ENCODE measurements around the gene LDLRAD1.

DNA sequence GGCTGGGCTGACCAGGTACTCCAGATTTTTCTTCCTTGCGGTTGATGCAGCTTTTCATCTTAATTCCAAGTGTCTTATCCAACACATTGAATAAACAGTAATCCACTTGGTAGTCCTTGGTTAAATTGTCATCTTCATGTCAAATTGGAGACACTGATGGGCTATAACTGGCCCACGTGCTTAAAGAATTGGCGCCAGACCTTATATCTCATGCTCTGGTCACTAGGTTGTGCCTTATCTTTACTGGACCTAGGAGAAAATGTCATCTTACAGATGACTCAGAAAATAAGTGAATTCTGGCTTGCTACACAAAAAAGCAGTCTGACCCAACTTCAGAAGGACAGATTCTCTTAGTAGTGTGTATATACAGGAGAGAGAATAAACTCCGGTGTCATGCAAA is 55.6 kb downstream of the LDLRAD1 start:
- TF ChIP-seq, protein P1, sequence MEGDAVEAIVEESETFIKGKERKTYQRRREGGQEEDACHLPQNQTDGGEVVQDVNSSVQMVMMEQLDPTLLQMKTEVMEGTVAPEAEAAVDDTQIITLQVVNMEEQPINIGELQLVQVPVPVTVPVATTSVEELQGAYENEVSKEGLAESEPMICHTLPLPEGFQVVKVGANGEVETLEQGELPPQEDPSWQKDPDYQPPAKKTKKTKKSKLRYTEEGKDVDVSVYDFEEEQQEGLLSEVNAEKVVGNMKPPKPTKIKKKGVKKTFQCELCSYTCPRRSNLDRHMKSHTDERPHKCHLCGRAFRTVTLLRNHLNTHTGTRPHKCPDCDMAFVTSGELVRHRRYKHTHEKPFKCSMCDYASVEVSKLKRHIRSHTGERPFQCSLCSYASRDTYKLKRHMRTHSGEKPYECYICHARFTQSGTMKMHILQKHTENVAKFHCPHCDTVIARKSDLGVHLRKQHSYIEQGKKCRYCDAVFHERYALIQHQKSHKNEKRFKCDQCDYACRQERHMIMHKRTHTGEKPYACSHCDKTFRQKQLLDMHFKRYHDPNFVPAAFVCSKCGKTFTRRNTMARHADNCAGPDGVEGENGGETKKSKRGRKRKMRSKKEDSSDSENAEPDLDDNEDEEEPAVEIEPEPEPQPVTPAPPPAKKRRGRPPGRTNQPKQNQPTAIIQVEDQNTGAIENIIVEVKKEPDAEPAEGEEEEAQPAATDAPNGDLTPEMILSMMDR (IDR thresholded peaks at IDR 0.05) = no peak
- TF ChIP-seq POLR2A (IDR thresholded peaks at IDR 0.05) (no peak), EP300 (IDR thresholded peaks at IDR 0.05) (no peak)
